Measurements from ENCODE around the gene F13B. TPM values are rescaled to one million over a fixed set of nuclear protein-coding genes. Genes with fewer than 3 reads are reported as not detected.

Gene F13B
- total RNA-seq, 1 experiment from 2014 or later = not detected

- Histone ChIP-seq H3K4me2 (ENCODE audit: low read length) (no peak overlapping the region), H3K36me3 (ENCODE audit: control insufficient read depth in 1 of 2, insufficient read depth in 2 of 2, low read length in 2 of 2) (peaks cover 11 to 24% of the 10 kb centered on the region in 2 experiments; a peak in 3 of 4 replicates), H4K20me1 (ENCODE audit: insufficient read depth) (no peaks in the 10 kb centered on the region), H3K27ac (ENCODE audit: low read depth, low read length) (no peak overlapping the region), H3K27me3 (ENCODE audit: insufficient read depth, low read length) (no peaks in the 10 kb centered on the region), H3K9ac (ENCODE audit: low read length) (no peak overlapping the region), H3K4me1 (ENCODE audit: control insufficient read depth in 1 of 2, insufficient read depth in 2 of 2, low read length in 2 of 2) (no peaks in the 10 kb centered on the region), H3K9me3 (ENCODE audit: control insufficient read depth in 1 of 2, insufficient read depth in 1 of 2, low read depth in 1 of 2, low read length in 2 of 2) (no peaks in the 10 kb centered on the region), H2AFZ (ENCODE audit: low read depth, low read length, poor library complexity, severe bottlenecking) (no peak overlapping the region), H3K9me2 (ENCODE audit: insufficient read depth) (no peaks in the 10 kb centered on the region), H3K79me2 (ENCODE audit: insufficient read depth, low read length) (no peaks in the 10 kb centered on the region), H3K4me3 (replicated peaks in 1 of 2; ENCODE audit: low read depth in 1 of 2, low read length in 2 of 2) (no peak overlapping the region)
- BruUV-seq (replicated peaks) = no TSS peak
- ChIA-PET RAD21 (ENCODE audit: low non-redundant PET in 1 of 2, low total read pairs in 2 of 2, uncharacterized antibody in 2 of 2, unreplicated experiment in 2 of 2) (no interaction called here), POLR2A (no interaction called here), CTCF (no interaction called here)
- ATAC-seq (no peak), DNase-seq (ENCODE audit: low read depth, low spot score) (no peak)
- no peak for TF ChIP-seq TCF7L2 (IDR thresholded peaks at IDR 0.05; ENCODE audit: borderline replicate concordance, extremely low read depth, insufficient read depth, insufficient read length)
- TF ChIP-seq YY1 (IDR thresholded peaks at IDR 0.05; ENCODE audit: extremely low read depth, insufficient replicate concordance, low read depth, low read length) = no peak
- no peak for TF ChIP-seq ZFX (IDR thresholded peaks at IDR 0.05)
- TF ChIP-seq, protein P1, sequence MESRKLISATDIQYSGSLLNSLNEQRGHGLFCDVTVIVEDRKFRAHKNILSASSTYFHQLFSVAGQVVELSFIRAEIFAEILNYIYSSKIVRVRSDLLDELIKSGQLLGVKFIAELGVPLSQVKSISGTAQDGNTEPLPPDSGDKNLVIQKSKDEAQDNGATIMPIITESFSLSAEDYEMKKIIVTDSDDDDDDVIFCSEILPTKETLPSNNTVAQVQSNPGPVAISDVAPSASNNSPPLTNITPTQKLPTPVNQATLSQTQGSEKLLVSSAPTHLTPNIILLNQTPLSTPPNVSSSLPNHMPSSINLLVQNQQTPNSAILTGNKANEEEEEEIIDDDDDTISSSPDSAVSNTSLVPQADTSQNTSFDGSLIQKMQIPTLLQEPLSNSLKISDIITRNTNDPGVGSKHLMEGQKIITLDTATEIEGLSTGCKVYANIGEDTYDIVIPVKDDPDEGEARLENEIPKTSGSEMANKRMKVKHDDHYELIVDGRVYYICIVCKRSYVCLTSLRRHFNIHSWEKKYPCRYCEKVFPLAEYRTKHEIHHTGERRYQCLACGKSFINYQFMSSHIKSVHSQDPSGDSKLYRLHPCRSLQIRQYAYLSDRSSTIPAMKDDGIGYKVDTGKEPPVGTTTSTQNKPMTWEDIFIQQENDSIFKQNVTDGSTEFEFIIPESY (IDR thresholded peaks at IDR 0.05; ENCODE audit: extremely low read depth, insufficient replicate concordance, low read length) = no peak
- no peak for TF ChIP-seq EZH2phosphoT487 (IDR thresholded peaks at IDR 0.05; ENCODE audit: borderline replicate concordance)
- TF ChIP-seq FOSL1 (IDR thresholded peaks at IDR 0.05; ENCODE audit: low read depth) = no peak
- TF ChIP-seq JUND (IDR thresholded peaks at IDR 0.05) = no peak
- TF ChIP-seq, protein P2, sequence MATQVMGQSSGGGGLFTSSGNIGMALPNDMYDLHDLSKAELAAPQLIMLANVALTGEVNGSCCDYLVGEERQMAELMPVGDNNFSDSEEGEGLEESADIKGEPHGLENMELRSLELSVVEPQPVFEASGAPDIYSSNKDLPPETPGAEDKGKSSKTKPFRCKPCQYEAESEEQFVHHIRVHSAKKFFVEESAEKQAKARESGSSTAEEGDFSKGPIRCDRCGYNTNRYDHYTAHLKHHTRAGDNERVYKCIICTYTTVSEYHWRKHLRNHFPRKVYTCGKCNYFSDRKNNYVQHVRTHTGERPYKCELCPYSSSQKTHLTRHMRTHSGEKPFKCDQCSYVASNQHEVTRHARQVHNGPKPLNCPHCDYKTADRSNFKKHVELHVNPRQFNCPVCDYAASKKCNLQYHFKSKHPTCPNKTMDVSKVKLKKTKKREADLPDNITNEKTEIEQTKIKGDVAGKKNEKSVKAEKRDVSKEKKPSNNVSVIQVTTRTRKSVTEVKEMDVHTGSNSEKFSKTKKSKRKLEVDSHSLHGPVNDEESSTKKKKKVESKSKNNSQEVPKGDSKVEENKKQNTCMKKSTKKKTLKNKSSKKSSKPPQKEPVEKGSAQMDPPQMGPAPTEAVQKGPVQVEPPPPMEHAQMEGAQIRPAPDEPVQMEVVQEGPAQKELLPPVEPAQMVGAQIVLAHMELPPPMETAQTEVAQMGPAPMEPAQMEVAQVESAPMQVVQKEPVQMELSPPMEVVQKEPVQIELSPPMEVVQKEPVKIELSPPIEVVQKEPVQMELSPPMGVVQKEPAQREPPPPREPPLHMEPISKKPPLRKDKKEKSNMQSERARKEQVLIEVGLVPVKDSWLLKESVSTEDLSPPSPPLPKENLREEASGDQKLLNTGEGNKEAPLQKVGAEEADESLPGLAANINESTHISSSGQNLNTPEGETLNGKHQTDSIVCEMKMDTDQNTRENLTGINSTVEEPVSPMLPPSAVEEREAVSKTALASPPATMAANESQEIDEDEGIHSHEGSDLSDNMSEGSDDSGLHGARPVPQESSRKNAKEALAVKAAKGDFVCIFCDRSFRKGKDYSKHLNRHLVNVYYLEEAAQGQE (IDR thresholded peaks at IDR 0.05; ENCODE audit: low read depth) = no peak
- no peak for TF ChIP-seq POLR2A (IDR thresholded peaks at IDR 0.05; ENCODE audit: borderline replicate concordance, extremely low read depth, insufficient read depth, insufficient read length)
- no peak for TF ChIP-seq POLR2AphosphoS5 (IDR thresholded peaks at IDR 0.05; ENCODE audit: low read depth, low read length)
- intact Hi-C loops (cut with micrococcal nuclease) = no loop called here
These were observed 33.6 kb upstream of the F13B start for GRCh38 chr1:197100677-197101076.

Measured in HCT116 (cell line).